ENCODE results near the gene MCF2. TPM values are rescaled to one million over a fixed set of nuclear protein-coding genes. Genes with fewer than 3 reads are reported as not detected.

The MCF2 gene
- total and polyA plus RNA-seq, 2 of the 8 experiments (the other 6 are each of a cell fraction or from before 2014, with no cell fraction given): 0.30 to 0.71 TPM

DNA sequence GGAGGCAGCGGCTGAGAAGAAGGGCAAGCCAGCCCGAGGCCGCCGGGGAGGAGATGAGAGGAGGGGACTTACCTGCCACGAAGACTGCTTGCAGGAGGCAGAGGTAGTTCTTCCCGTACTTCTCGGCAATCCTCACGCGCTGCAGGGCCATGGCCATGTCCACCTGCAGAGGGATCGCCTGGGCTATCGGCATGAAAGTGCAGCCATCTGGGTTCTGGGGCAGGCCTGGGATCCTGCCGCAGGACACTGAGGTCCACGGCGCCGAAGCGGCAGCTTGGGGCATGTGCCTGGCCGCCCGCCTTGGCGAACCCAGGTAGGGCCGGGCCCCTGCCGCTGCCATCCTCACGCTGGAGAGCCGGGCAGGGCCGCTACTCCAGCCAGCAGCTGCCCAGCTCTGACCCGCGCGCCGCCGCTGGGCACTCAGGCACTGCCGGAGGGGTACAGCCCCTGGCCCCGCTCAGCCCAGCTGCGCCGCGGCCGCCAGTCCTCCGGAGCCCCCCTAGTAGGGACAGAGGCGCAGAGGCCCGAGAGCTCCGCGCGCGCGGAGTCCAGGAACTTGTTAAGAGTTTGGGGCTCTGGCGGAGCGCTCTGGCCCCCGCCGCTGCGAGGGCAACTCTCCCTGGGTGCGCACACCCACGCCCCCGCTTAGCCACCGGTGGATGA, 16.0 kb downstream of the MCF2 start (continued):
- TF ChIP-seq, protein P1, sequence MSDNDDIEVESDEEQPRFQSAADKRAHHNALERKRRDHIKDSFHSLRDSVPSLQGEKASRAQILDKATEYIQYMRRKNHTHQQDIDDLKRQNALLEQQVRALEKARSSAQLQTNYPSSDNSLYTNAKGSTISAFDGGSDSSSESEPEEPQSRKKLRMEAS (IDR thresholded peaks at IDR 0.05): peak; percentile 77
